Measurements from ENCODE around the gene COX6B2. TPM values are rescaled to one million over a fixed set of nuclear protein-coding genes. Genes with fewer than 3 reads are reported as not detected.

COX6B2 gene
- total and polyA plus RNA-seq, 12 donors: not detected

- peak within 1 kb of the TSS; percentile 18 to 99 (median 80) for H3K4me3 ChIP-seq
- H3K27ac ChIP-seq: peak within 1 kb of the TSS; percentile 77 to 97 (median 91)
- whole genome bisulfite sequencing, 2 donors: 21 to 22% methylated on average over 67 to 72 of the region's 72 CpGs
- DNase-seq (peak in 1 of 2 donors; percentile 44), ATAC-seq (peak in 1 of 8 donors; percentile 5)
- peaks cover 0 to 29% (median 25%) of the 10 kb centered on the region in 9 donors for H3K36me3 ChIP-seq
- no peaks in the 10 kb centered on the region for H3K27me3 ChIP-seq
- peaks cover 27 to 49% (median 44%) of the 10 kb centered on the region in 9 donors for H3K4me1 ChIP-seq
- intact Hi-C loops (cut with DNase I): loop anchor here in 8 of 10 donors (2.0 to 10.0 kb wide), 3 partner anchors 46 to 82 kb away; partner anchors contain the start of gene KMT5C (in 1 of the 8)
- TF ChIP-seq, protein P1, sequence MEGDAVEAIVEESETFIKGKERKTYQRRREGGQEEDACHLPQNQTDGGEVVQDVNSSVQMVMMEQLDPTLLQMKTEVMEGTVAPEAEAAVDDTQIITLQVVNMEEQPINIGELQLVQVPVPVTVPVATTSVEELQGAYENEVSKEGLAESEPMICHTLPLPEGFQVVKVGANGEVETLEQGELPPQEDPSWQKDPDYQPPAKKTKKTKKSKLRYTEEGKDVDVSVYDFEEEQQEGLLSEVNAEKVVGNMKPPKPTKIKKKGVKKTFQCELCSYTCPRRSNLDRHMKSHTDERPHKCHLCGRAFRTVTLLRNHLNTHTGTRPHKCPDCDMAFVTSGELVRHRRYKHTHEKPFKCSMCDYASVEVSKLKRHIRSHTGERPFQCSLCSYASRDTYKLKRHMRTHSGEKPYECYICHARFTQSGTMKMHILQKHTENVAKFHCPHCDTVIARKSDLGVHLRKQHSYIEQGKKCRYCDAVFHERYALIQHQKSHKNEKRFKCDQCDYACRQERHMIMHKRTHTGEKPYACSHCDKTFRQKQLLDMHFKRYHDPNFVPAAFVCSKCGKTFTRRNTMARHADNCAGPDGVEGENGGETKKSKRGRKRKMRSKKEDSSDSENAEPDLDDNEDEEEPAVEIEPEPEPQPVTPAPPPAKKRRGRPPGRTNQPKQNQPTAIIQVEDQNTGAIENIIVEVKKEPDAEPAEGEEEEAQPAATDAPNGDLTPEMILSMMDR (IDR thresholded peaks at IDR 0.05): peak in 1 of 9 donors; percentile 5
- H3K9me3 ChIP-seq: no peaks in the 10 kb centered on the region
Measured at GRCh38 chr19:55384131-55384919, 29.8 kb upstream of the COX6B2 start, which contains the start of gene TMEM238. TSS of gene TMEM238 (minus strand) at chr19:55384292. CDS start at chr19:55384259, 33 bp downstream.

- H3K9me3 ChIP-seq: no peaks in the 10 kb centered on the region
- intact Hi-C loops (cut with DNase I): loop anchor here in 9 of 10 donors (2.0 to 10.0 kb wide), 5 partner anchors 43 to 81 kb away; partner anchors contain the start of gene KMT5C (in 1 of the 9)
- H3K27ac ChIP-seq: peak overlapping the region; percentile 77 to 97 (median 91)
- 4 to 6% methylated on average over 70 to 88 of the region's 88 CpGs for WGBS, 2 donors
- ATAC-seq (peak in 2 of 8 donors; percentile 4 to 6), DNase-seq (peak; percentile 39 to 59)
- peak overlapping the region in 9 of 10 donors; percentile 74 to 99 (median 81) for H3K4me3 ChIP-seq
- TF ChIP-seq, protein P1 (IDR thresholded peaks at IDR 0.05): peak in 6 of 9 donors; percentile 7 to 58 (median 34)
- H3K27me3 ChIP-seq: peaks cover 0 to under 1% (median 0%) of the 10 kb centered on the region in 7 donors
- H3K4me1 ChIP-seq: peaks cover 26 to 41% (median 39%) of the 10 kb centered on the region in 9 donors
- H3K36me3 ChIP-seq: peaks cover 0 to 21% (median 17%) of the 10 kb centered on the region in 9 donors
Measured at GRCh38 chr19:55383279-55384130, 29.0 kb upstream of the COX6B2 start.

- Histone ChIP-seq H3K27ac (no peak overlapping the region), H3K36me3 (peaks cover 0 to 11% (median 8%) of the 10 kb centered on the region in 9 donors), H3K9me3 (no peaks in the 10 kb centered on the region), H3K4me3 (no peak overlapping the region), H3K4me1 (peaks cover 18 to 35% (median 30%) of the 10 kb centered on the region in 9 donors), H3K27me3 (peaks cover 0 to 10% (median 4%) of the 10 kb centered on the region in 7 donors)
- DNase-seq (no peak), ATAC-seq (no peak)
- TF ChIP-seq, protein P1 (IDR thresholded peaks at IDR 0.05): no peak
- 98 to 99% methylated on average over 3 of the region's 3 CpGs for whole genome bisulfite sequencing, 2 donors
- intact Hi-C loops (cut with DNase I): loop anchor here in 9 of 10 donors (2.0 to 10.0 kb wide), 4 partner anchors 42 to 80 kb away; no protein-coding TSS in a partner anchor
Measured at GRCh38 chr19:55382522-55383054, 28.1 kb upstream of the COX6B2 start.
